ENCODE measurements around the gene KHNYN. TPM values are rescaled to one million over a fixed set of nuclear protein-coding genes. Genes with fewer than 3 reads are reported as not detected.
A peak's percentile ranks its signal among the peaks of the same experiment; 100 is the strongest.

The KHNYN gene
- total and polyA plus RNA-seq, 2 of the 8 experiments (the other 6 are each of a cell fraction or from before 2014, with no cell fraction given) = 7.6 to 22.3 TPM

GRCh38 chr14:24417832-24418491 is 11.8 kb upstream of the KHNYN start:
- POLR2A ChIA-PET (ENCODE audit: partially characterized antibody) = interaction anchor here (0.8 to 6.3 kb wide), 6 partner anchors 9 to 40 kb away, joined by 3 to 28 read pairs (median 3); partner anchors contain the start of genes CBLN3 and KHNYN
- CTCF ChIA-PET (ENCODE audit: partially characterized antibody) = interaction anchor here (1.2 to 21.3 kb wide), 10 partner anchors 8 to 89 kb away, joined by 3 to 664 read pairs (median 9); partner anchors contain the start of genes ADCY4, CBLN3, KHNYN and RIPK3
- H2BK5ac ChIP-seq (ENCODE audit: low read depth, low read length) = no peak overlapping the region

More at GRCh38 chr14:24417832-24418491, 11.8 kb upstream of the KHNYN start:
- Histone ChIP-seq H3K4me2 (ENCODE audit: insufficient read depth in 1 of 2, low read depth in 2 of 2, low read length in 2 of 2) (no peak overlapping the region), H3K56ac (replicated peaks; ENCODE audit: insufficient read length, low read depth, low read length) (no peak overlapping the region), H2BK12ac (ENCODE audit: low read depth, low read length) (no peak overlapping the region; the same call in 1 of the 2 replicates), H4K8ac (ENCODE audit: extremely low read depth, insufficient read depth, low read length) (peak overlapping the region; percentile 11; the same call in 1 of the 2 replicates), H4K5ac (ENCODE audit: insufficient read length, low read depth, low read length) (no peak overlapping the region), H3K36me3 (ENCODE audit: control insufficient read depth in 2 of 4, insufficient read depth in 4 of 4, low read length in 3 of 4) (peaks cover 4 to 11% (median 7%) of the 10 kb centered on the region in 4 experiments; a peak in 5 of 8 replicates), H2AFZ (ENCODE audit: low read length) (no peak overlapping the region), H4K20me1 (replicated peaks in 1 of 2; ENCODE audit: control insufficient read depth in 1 of 2, insufficient read depth in 2 of 2, low read length in 2 of 2) (no peaks in the 10 kb centered on the region), H3K27ac (ENCODE audit: low read depth, low read length) (no peak overlapping the region), H3K27me3 (replicated peaks in 1 of 4; ENCODE audit: control insufficient read depth in 3 of 4, extremely low read depth in 1 of 4, insufficient read depth in 3 of 4, low read length in 3 of 4) (peaks cover 0 to 6% (median 2%) of the 10 kb centered on the region in 4 experiments; a peak in 3 of 7 replicates), H3K79me1 (ENCODE audit: low read depth, low read length) (no peaks in the 10 kb centered on the region), H3K9me3 (ENCODE audit: insufficient read depth in 2 of 2, low read depth in 1 of 2, low read length in 1 of 2) (no peaks in the 10 kb centered on the region), H2BK120ac (replicated peaks; ENCODE audit: low read depth, low read length) (no peak overlapping the region), H2BK15ac (ENCODE audit: low read length) (no peak overlapping the region), H3K4ac (replicated peaks; ENCODE audit: insufficient read length, low read depth, low read length) (no peak overlapping the region), H2BK20ac (ENCODE audit: low read length) (no peak overlapping the region), H3K79me2 (ENCODE audit: control insufficient read depth in 1 of 2, insufficient read depth in 2 of 2, low read length in 2 of 2) (no peaks in the 10 kb centered on the region), H2AK5ac (ENCODE audit: low read depth, low read length) (no peak overlapping the region), H3K18ac (ENCODE audit: extremely low read depth, low read length) (no peak overlapping the region; the same call in 1 of the 2 replicates), H4K91ac (replicated peaks; ENCODE audit: insufficient read length, low read length) (no peak overlapping the region), H3K4me3 (ENCODE audit: extremely low read depth in 1 of 4, insufficient read depth in 2 of 4, low read depth in 3 of 4, low read length in 4 of 4) (no peak overlapping the region), H3K23ac (ENCODE audit: insufficient read length) (no peak overlapping the region), H3K23me2 (ENCODE audit: low read depth, low read length) (no peaks in the 10 kb centered on the region), H3K4me1 (replicated peaks in 1 of 4; ENCODE audit: control insufficient read depth in 3 of 4, insufficient read depth in 4 of 4, low read length in 3 of 4) (no peaks in the 10 kb centered on the region), H3K14ac (ENCODE audit: insufficient read length) (no peak overlapping the region), H3K9ac (replicated peaks in 1 of 4; ENCODE audit: extremely low read depth in 1 of 4, low read depth in 3 of 4, low read length in 3 of 4) (no peak overlapping the region)
- no peak for FAIRE-seq
- TF ChIP-seq CBX8 (IDR thresholded peaks at IDR 0.05; ENCODE audit: borderline replicate concordance, low read depth, low read length) = no peak
- TF ChIP-seq SP1 (IDR thresholded peaks at IDR 0.05; ENCODE audit: low read depth, low read length) = no peak
- no peak for TF ChIP-seq GTF2F1 (IDR thresholded peaks at IDR 0.05; ENCODE audit: borderline replicate concordance, low read depth, low read length)
- TF ChIP-seq RAD21 (IDR thresholded peaks at IDR 0.05 in 1 of 2, conservative IDR thresholded peaks at IDR 0.05 in 1 of 2; ENCODE audit: low read depth in 2 of 2, low read length in 2 of 2) = no peak
- TF ChIP-seq YY1 (IDR thresholded peaks at IDR 0.05; ENCODE audit: low read depth, low read length) = no peak
- TF ChIP-seq CHD1 (IDR thresholded peaks at IDR 0.05; ENCODE audit: low read depth, low read length) = no peak
- TF ChIP-seq TBP (IDR thresholded peaks at IDR 0.05; ENCODE audit: low read depth, low read length) = no peak
- no peak for TF ChIP-seq GABPA (IDR thresholded peaks at IDR 0.05; ENCODE audit: borderline replicate concordance, insufficient read depth, low read length)
- no peak for DNase-seq (ENCODE audit: low read depth in 1 of 2, low spot score in 2 of 2)
- WGBS, 2 experiments (ENCODE audit: extremely low coverage in 1 of 2, insufficient coverage in 1 of 2, insufficient read length in 1 of 2, insufficient replicate concordance in 2 of 2, low coverage in 1 of 2, low lambda C conversion rate in 2 of 2, missing lambda C conversion rate in 1 of 2) = 97% methylated on average over 6 of the region's 6 CpGs; no CpG with 5 or more reads in 1 of the 2 experiments
